HS-27A (cell line): ENCODE measurements around the gene HAPLN1.

ENCODE experiments used
- DNase-seq: peaks from one replicate; pipeline ENCODE4 v3.0.0-alpha.2; 2012; ENCODE audit warnings: low read depth, missing footprints

Gene HAPLN1

GRCh38 chr5:83718195-83718825 is 2.3 kb downstream of the HAPLN1 start:
- no peak for DNase-seq

GRCh38 chr5:83715236-83716065 is 5.2 kb downstream of the HAPLN1 start:
- DNase-seq = no peak

GRCh38 chr5:83714810-83715209 is 5.8 kb downstream of the HAPLN1 start:
- DNase-seq = no peak

GRCh38 chr5:83711982-83712601 is 8.6 kb downstream of the HAPLN1 start:
- DNase-seq = no peak

GRCh38 chr5:83709973-83710372 is 10.7 kb downstream of the HAPLN1 start:
- DNase-seq = no peak

GRCh38 chr5:83708170-83708569 is 12.5 kb downstream of the HAPLN1 start:
- DNase-seq = no peak

GRCh38 chr5:83703059-83703458 is 17.6 kb downstream of the HAPLN1 start:
- no peak for DNase-seq

GRCh38 chr5:83701886-83702285 is 18.8 kb downstream of the HAPLN1 start:
- no peak for DNase-seq

- DNase-seq = no peak
These were observed 30.8 kb downstream of the HAPLN1 start for GRCh38 chr5:83689881-83690280.

GRCh38 chr5:83688281-83688680 is 32.4 kb downstream of the HAPLN1 start:
- DNase-seq = no peak

GRCh38 chr5:83687124-83687619 is 33.5 kb downstream of the HAPLN1 start:
- no peak for DNase-seq

GRCh38 chr5:83686251-83686650 is 34.4 kb downstream of the HAPLN1 start:
- no peak for DNase-seq

GRCh38 chr5:83683836-83684235 is 36.8 kb downstream of the HAPLN1 start:
- DNase-seq = no peak

- no peak for DNase-seq
These were observed 48.0 kb downstream of the HAPLN1 start for GRCh38 chr5:83672646-83673045.

- DNase-seq = no peak
These were observed 48.5 kb downstream of the HAPLN1 start for GRCh38 chr5:83672158-83672557.

GRCh38 chr5:83665631-83666030 is 55.0 kb downstream of the HAPLN1 start:
- no peak for DNase-seq

- DNase-seq = no peak
These were observed 58.1 kb downstream of the HAPLN1 start for GRCh38 chr5:83662558-83662957.

GRCh38 chr5:83657807-83658525 is 62.7 kb downstream of the HAPLN1 start:
- no peak for DNase-seq

- DNase-seq = no peak
These were observed 66.1 kb downstream of the HAPLN1 start for GRCh38 chr5:83654427-83654994.

- DNase-seq = no peak
These were observed 67.0 kb downstream of the HAPLN1 start for GRCh38 chr5:83653669-83654068.

GRCh38 chr5:83645936-83646335 is 74.7 kb downstream of the HAPLN1 start:
- DNase-seq = no peak

GRCh38 chr5:83644301-83644700 is 76.4 kb downstream of the HAPLN1 start:
- no peak for DNase-seq
